A549 (cell line): Measurements from ENCODE around the gene TRAF1. TPM values are rescaled to one million over a fixed set of nuclear protein-coding genes. Genes with fewer than 3 reads are reported as not detected.
A peak's percentile ranks its signal among the peaks of the same experiment; 100 is the strongest.

ENCODE experiments used
- ATAC-seq, 2 experiments: fragments of 200-7000 bp in 1 of 2; fragments of >200 bp in 1 of 2; cut with Nextera tagmentation in 1 of 2; cut with Tn5 transposase in 1 of 2; 3 replicates each; pipeline versions ENCODE4 v1.8.0 to v1.9.1; 2018 to 2020; ENCODE audit warnings: mild to moderate bottlenecking in 1 of 2, moderate library complexity in 1 of 2
- CTCF ChIA-PET: fragments of 300-600 bp; sonication (Branson Sonifier 250); formaldehyde crosslinking; extraction: SDS; loops from one replicate; lab custom pipeline; 2021; ENCODE audit warnings: antibody characterized with exemption, inconsistent platforms; lab: Yijun Ruan, JAX
- POLR2A ChIA-PET: fragments of 350-600 bp; formaldehyde crosslinking; extraction: SDS; loops from one replicate; lab custom pipeline; 2021; ENCODE audit warnings: antibody characterized with exemption, inconsistent platforms; lab: Yijun Ruan, JAX
- DNase-seq, 2 experiments: peaks; one replicate each; pipeline versions ENCODE4 v3.0.0 to v3.0.0-alpha.2; 2011 to 2016; ENCODE audit warnings: low read depth in 1 of 2, low spot score in 1 of 2
- FAIRE-seq: peaks from 2 replicates; lab custom pipeline; 2011; peaks lifted over from hg19 to GRCh38; lab: Jason Lieb, UNC
- H3K27ac ChIP-seq, 2 experiments: fragments of >200 bp; sonication (Bioruptor Twin); formaldehyde crosslinking; 3 replicates each; pipeline ENCODE4 v1.5.1; 2016 to 2017
- H3K4me1 ChIP-seq: fragments of >200 bp; sonication (Bioruptor Twin); formaldehyde crosslinking; 3 replicates; pipeline ENCODE4 v1.6.1; 2016
- H3K4me2 ChIP-seq: fragments of >200 bp; sonication (Bioruptor Twin); formaldehyde crosslinking; 3 replicates; pipeline ENCODE4 v1.6.1; 2016
- H3K4me3 ChIP-seq: fragments of >200 bp; sonication (Bioruptor Twin); formaldehyde crosslinking; 3 replicates; pipeline ENCODE4 v1.5.1; 2016
- H3K9me3 ChIP-seq: fragments of >200 bp; sonication (Bioruptor Twin); formaldehyde crosslinking; 3 replicates; pipeline ENCODE4 v1.6.1; 2016
- CHD2 ChIP-seq: fragments of 150-350 bp; IDR thresholded peaks from 2 replicates; pipeline ENCODE4 v1.6.1; 2014; ENCODE audit warnings: low read length; ENCODE audit not compliant: partially characterized antibody
- EHF ChIP-seq: fragments of 250-450 bp; sonication (Bioruptor Pico); IDR thresholded peaks from 2 replicates; pipeline ENCODE4 v1.5.0; 2020; ENCODE audit warnings: mild to moderate bottlenecking
- EP300 ChIP-seq, 2 experiments: fragments of >200 bp; sonication (Bioruptor Twin); formaldehyde crosslinking; IDR thresholded peaks; 2 replicates in 1 of 2; 3 replicates in 1 of 2; pipeline ENCODE4 v1.6.1; 2016 to 2017
- FOXS1 ChIP-seq: fragments of 250-450 bp; sonication (Bioruptor Pico); IDR thresholded peaks from 2 replicates; pipeline ENCODE4 v1.5.0; 2020; ENCODE audit warnings: mild to moderate bottlenecking, moderate library complexity
- HMGXB4 ChIP-seq: fragments of 250-450 bp; sonication (Bioruptor Pico); IDR thresholded peaks from 2 replicates; pipeline ENCODE4 v1.5.0; 2021; ENCODE audit warnings: mild to moderate bottlenecking, moderate library complexity, borderline replicate concordance
- HOXA7 ChIP-seq: fragments of 250-450 bp; sonication (Bioruptor Pico); IDR thresholded peaks from 2 replicates; pipeline ENCODE4 v1.5.0; 2020; ENCODE audit warnings: mild to moderate bottlenecking, moderate library complexity
- HOXB13 ChIP-seq: fragments of 250-450 bp; sonication (Bioruptor Pico); IDR thresholded peaks from 2 replicates; pipeline ENCODE4 v1.5.0; 2020; ENCODE audit warnings: low read depth, mild to moderate bottlenecking, moderate library complexity
- KDM5A ChIP-seq: fragments of 200-600 bp; sonication (generic); IDR thresholded peaks from 2 replicates; pipeline ENCODE4 v1.6.1; 2016; ENCODE audit warnings: antibody characterized with exemption, mild to moderate bottlenecking
- MAFK ChIP-seq: fragments of 450-650 bp; IDR thresholded peaks from 2 replicates; pipeline ENCODE4 v1.6.1; 2014; ENCODE audit not compliant: partially characterized antibody
- MAZ ChIP-seq: fragments of 150-350 bp; IDR thresholded peaks from 2 replicates; pipeline ENCODE4 v1.6.1; 2014; ENCODE audit warnings: antibody characterized with exemption, low read depth, low read length, borderline replicate concordance
- PHF8 ChIP-seq: fragments of 200-600 bp; sonication (generic); IDR thresholded peaks from 2 replicates; pipeline ENCODE4 v1.6.1; 2016; ENCODE audit warnings: low read depth, mild to moderate bottlenecking, antibody characterized with exemption, moderate library complexity, borderline replicate concordance
- RNF2 ChIP-seq: fragments of 200-600 bp; sonication (generic); IDR thresholded peaks from 2 replicates; pipeline ENCODE4 v1.6.1; 2016; ENCODE audit warnings: low read depth, mild to moderate bottlenecking, antibody characterized with exemption, moderate library complexity, borderline replicate concordance
- TFCP2L1 ChIP-seq: fragments of 250-450 bp; sonication (Bioruptor Pico); IDR thresholded peaks from 2 replicates; pipeline ENCODE4 v1.5.0; 2021; ENCODE audit warnings: mild to moderate bottlenecking
- ZSCAN20 ChIP-seq: fragments of 250-450 bp; sonication (Bioruptor Pico); IDR thresholded peaks from 2 replicates; pipeline ENCODE4 v1.8.0; 2022; ENCODE audit warnings: mild to moderate bottlenecking, moderate library complexity
- WGBS: methylation state at CpG from one replicate; pipeline ENCODE4 v1.1.6; 2017; ENCODE audit errors: missing lambda C conversion rate; 5-methylcytosine and 5-hydroxymethylcytosine counted together
- polyA plus RNA-seq, 4 experiments: library from polyadenylated mRNA; depleted of rRNA in 3 of 4; stranded (reverse); fragments of >200 nt; fragmentation: RNase III in 1 of 4; extraction: RNeasy Plus Mini Kit Qiagen cat#74134 plus additional on column Dnase treatment in 1 of 4; gene quantifications; 2 replicates in 3 of 4; 3 replicates in 1 of 4; pipeline ENCODE4 v1.2.3, GENCODE V29; 2011 to 2017
- TF ChIP-seq, protein P1 (sequence below): IDR thresholded peaks from 2 replicates; pipeline ENCODE4 v1.6.1; 2012
- TF ChIP-seq, protein P2 (sequence below): fragments of 200-600 bp; sonication (generic); IDR thresholded peaks from 2 replicates; pipeline ENCODE4 v1.6.1; 2016; ENCODE audit warnings: antibody characterized with exemption, mild to moderate bottlenecking, moderate library complexity
- TF ChIP-seq, protein P3 (sequence below): fragments of >200 bp; sonication (Bioruptor Twin); formaldehyde crosslinking; IDR thresholded peaks from 3 replicates; pipeline ENCODE4 v1.5.1; 2016

Gene TRAF1
- polyA plus RNA-seq, 2 of the 4 experiments (the other 2 are of a cell fraction): 2.0 to 3.4 TPM

DNA sequence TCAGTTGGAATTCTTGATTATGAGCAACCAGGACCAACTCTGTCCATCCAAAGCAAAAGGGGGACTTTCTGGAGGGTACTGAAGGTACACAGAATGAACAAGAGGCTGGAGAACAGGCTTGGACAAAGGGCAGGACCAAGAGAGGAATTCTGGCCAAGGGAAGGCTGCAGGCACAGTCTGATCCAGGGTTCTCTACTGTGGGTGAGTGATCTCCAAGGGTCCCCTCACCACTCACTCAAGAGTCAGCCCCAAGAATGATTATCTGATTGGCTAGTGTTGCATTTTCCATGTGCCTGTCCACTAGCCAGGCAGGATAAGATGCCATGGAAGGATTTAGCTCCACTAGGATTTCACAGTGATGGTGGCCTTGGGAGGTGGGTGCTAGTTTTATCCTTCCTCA, 38.0 kb downstream of the TRAF1 start:
- FAIRE-seq (no peak), ATAC-seq (no peak), DNase-seq (no peak)
- Histone ChIP-seq H3K4me2 (no peak overlapping the region), H3K9me3 (no peaks in the 10 kb centered on the region), H3K27ac (no peak overlapping the region), H3K4me3 (no peak overlapping the region), H3K4me1 (no peaks in the 10 kb centered on the region)
- no peak for TF ChIP-seq TFCP2L1
- no peak for TF ChIP-seq EP300 (IDR thresholded peaks at IDR 0.05)
- no peak for TF ChIP-seq KDM5A
- TF ChIP-seq, protein P1, sequence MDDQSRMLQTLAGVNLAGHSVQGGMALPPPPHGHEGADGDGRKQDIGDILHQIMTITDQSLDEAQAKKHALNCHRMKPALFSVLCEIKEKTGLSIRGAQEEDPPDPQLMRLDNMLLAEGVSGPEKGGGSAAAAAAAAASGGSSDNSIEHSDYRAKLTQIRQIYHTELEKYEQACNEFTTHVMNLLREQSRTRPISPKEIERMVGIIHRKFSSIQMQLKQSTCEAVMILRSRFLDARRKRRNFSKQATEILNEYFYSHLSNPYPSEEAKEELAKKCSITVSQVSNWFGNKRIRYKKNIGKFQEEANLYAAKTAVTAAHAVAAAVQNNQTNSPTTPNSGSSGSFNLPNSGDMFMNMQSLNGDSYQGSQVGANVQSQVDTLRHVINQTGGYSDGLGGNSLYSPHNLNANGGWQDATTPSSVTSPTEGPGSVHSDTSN: no peak
- no peak for TF ChIP-seq HOXB13
- TF ChIP-seq, protein P2, sequence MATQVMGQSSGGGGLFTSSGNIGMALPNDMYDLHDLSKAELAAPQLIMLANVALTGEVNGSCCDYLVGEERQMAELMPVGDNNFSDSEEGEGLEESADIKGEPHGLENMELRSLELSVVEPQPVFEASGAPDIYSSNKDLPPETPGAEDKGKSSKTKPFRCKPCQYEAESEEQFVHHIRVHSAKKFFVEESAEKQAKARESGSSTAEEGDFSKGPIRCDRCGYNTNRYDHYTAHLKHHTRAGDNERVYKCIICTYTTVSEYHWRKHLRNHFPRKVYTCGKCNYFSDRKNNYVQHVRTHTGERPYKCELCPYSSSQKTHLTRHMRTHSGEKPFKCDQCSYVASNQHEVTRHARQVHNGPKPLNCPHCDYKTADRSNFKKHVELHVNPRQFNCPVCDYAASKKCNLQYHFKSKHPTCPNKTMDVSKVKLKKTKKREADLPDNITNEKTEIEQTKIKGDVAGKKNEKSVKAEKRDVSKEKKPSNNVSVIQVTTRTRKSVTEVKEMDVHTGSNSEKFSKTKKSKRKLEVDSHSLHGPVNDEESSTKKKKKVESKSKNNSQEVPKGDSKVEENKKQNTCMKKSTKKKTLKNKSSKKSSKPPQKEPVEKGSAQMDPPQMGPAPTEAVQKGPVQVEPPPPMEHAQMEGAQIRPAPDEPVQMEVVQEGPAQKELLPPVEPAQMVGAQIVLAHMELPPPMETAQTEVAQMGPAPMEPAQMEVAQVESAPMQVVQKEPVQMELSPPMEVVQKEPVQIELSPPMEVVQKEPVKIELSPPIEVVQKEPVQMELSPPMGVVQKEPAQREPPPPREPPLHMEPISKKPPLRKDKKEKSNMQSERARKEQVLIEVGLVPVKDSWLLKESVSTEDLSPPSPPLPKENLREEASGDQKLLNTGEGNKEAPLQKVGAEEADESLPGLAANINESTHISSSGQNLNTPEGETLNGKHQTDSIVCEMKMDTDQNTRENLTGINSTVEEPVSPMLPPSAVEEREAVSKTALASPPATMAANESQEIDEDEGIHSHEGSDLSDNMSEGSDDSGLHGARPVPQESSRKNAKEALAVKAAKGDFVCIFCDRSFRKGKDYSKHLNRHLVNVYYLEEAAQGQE: no peak
- TF ChIP-seq PHF8: no peak
- POLR2A ChIA-PET: no interaction called here
- CTCF ChIA-PET: interaction anchor here (0.7 to 3.6 kb wide), 3 partner anchors 14 to 48 kb away, joined by 3 to 13 read pairs (median 5); no protein-coding TSS in a partner anchor

- peak in 1 of 2 experiments; percentile 37; a peak in 2 of 6 replicates for ATAC-seq
- no peak for FAIRE-seq
- H3K27ac ChIP-seq: no peak overlapping the region
These were observed 40.1 kb downstream of the TRAF1 start for GRCh38 chr9:120886490-120886967.

More at GRCh38 chr9:120886490-120886967, 40.1 kb downstream of the TRAF1 start:
- POLR2A ChIA-PET: no interaction called here
- no peaks in the 10 kb centered on the region for H3K4me1 ChIP-seq
- CTCF ChIA-PET: interaction anchor here (0.6 to 3.6 kb wide), 6 partner anchors 11 to 131 kb away, joined by 3 to 13 read pairs (median 3); partner anchors contain the start of gene TRAF1
- H3K4me3 ChIP-seq: no peak overlapping the region
- H3K9me3 ChIP-seq: no peaks in the 10 kb centered on the region
- H3K4me2 ChIP-seq: no peak overlapping the region
- no peak for DNase-seq
- WGBS: 67% methylated on average over 8 of the region's 8 CpGs
- no peak for TF ChIP-seq MAFK
- no peak for TF ChIP-seq ZSCAN20 (CRISPR knock-in tag)
- no peak for TF ChIP-seq RNF2
- TF ChIP-seq HMGXB4 (CRISPR knock-in tag): no peak
- no peak for TF ChIP-seq HOXA7 (CRISPR knock-in tag)
- no peak for TF ChIP-seq EHF (CRISPR knock-in tag)
- no peak for TF ChIP-seq MAZ
- no peak for TF ChIP-seq CHD2
- TF ChIP-seq, protein P3, sequence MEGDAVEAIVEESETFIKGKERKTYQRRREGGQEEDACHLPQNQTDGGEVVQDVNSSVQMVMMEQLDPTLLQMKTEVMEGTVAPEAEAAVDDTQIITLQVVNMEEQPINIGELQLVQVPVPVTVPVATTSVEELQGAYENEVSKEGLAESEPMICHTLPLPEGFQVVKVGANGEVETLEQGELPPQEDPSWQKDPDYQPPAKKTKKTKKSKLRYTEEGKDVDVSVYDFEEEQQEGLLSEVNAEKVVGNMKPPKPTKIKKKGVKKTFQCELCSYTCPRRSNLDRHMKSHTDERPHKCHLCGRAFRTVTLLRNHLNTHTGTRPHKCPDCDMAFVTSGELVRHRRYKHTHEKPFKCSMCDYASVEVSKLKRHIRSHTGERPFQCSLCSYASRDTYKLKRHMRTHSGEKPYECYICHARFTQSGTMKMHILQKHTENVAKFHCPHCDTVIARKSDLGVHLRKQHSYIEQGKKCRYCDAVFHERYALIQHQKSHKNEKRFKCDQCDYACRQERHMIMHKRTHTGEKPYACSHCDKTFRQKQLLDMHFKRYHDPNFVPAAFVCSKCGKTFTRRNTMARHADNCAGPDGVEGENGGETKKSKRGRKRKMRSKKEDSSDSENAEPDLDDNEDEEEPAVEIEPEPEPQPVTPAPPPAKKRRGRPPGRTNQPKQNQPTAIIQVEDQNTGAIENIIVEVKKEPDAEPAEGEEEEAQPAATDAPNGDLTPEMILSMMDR: no peak
- no peak for TF ChIP-seq FOXS1 (CRISPR knock-in tag)
- TF ChIP-seq, protein P2: no peak
